ENCODE data around the gene ACTRT2.

- TF ChIP-seq POLR2A (IDR thresholded peaks at IDR 0.05) (no peak), CTCF (IDR thresholded peaks at IDR 0.05 in 8 of 11, conservative IDR thresholded peaks at IDR 0.05 in 3 of 11) (no peak), POLR2AphosphoS5 (IDR thresholded peaks at IDR 0.05) (no peak)
Measured at GRCh38 chr1:3019516-3020051, 1.7 kb upstream of the ACTRT2 start.
